ENCODE results near the gene SACS. TPM values are rescaled to one million over a fixed set of nuclear protein-coding genes. Genes with fewer than 3 reads are reported as not detected.
A peak's percentile ranks its signal among the peaks of the same experiment; 100 is the strongest.

SACS gene, protein sequence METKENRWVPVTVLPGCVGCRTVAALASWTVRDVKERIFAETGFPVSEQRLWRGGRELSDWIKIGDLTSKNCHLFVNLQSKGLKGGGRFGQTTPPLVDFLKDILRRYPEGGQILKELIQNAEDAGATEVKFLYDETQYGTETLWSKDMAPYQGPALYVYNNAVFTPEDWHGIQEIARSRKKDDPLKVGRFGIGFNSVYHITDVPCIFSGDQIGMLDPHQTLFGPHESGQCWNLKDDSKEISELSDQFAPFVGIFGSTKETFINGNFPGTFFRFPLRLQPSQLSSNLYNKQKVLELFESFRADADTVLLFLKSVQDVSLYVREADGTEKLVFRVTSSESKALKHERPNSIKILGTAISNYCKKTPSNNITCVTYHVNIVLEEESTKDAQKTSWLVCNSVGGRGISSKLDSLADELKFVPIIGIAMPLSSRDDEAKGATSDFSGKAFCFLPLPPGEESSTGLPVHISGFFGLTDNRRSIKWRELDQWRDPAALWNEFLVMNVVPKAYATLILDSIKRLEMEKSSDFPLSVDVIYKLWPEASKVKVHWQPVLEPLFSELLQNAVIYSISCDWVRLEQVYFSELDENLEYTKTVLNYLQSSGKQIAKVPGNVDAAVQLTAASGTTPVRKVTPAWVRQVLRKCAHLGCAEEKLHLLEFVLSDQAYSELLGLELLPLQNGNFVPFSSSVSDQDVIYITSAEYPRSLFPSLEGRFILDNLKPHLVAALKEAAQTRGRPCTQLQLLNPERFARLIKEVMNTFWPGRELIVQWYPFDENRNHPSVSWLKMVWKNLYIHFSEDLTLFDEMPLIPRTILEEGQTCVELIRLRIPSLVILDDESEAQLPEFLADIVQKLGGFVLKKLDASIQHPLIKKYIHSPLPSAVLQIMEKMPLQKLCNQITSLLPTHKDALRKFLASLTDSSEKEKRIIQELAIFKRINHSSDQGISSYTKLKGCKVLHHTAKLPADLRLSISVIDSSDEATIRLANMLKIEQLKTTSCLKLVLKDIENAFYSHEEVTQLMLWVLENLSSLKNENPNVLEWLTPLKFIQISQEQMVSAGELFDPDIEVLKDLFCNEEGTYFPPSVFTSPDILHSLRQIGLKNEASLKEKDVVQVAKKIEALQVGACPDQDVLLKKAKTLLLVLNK (N-terminal part only)
- 5.4 TPM for polyA plus RNA-seq
- long read RNA-seq, donor 1, result 0 reads
- long read RNA-seq, donor 2, result 0 reads
- long read RNA-seq, donor 3, result 0 reads
- long read RNA-seq, donor 4, result 0 reads
- long read RNA-seq, donor 5, result 0 reads
- long read RNA-seq, donor 6, result 0 reads
- long read RNA-seq, donor 7, result 0 reads
- long read RNA-seq, donor 8, result 0 reads
- long read RNA-seq, donor 9, result 0 reads
- long read RNA-seq, donor 10, result 0 reads
- long read RNA-seq, donor 11, result 0 reads

DNA sequence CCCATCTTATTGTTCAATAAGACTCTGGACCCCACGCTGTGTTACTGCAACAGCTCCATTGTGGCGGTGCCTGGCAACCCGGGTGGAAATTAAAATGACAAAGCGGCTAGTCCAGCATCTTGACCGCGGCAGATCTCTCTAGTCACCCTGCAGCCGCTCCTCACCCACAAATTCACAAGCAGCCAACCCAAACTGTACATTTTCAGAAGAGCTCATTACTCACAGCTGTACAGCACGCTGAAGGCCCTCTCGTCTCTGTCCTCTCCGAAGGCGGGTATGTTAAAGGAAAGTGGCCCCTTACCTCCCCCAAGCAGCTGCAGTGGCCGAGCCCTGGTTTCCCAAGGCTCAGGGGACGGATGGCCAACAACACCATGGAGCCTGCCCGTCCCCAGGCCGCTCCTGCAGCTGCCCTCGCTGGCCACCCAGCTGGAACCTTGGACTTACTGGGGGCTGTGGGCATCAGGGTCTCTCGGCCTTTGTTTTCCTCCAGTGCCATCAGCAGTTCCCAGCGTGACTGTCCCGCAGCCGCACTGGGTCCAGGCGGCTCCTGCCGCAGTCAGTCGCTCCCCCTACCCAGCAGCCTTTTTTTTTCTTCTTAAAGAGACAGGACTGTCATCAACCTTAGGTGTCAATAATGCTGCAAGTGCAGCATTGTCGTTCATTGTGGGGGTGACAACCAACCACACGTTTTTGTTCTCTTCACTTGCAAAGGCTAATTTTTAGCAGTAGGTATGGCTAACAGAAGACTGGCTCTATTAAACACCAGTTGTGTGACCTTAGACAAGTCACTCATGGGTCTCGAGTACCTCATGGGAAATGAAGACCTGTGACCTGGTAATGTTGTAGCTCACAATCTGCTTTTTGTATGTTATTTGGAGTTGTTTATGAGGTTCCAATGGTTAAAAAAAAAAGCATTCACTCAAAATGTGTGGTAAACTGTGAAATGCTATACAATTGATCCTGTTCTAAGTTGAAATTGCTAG lies at the start of gene SACS:
TSS of gene SACS (minus strand) at position 532 of the 983 bp plus-strand sequence. CDS start 22,463 bp downstream, outside the sequence.
- H3K27ac ChIP-seq (ENCODE audit: low read length), result no peak within 1 kb of the TSS
- H3K9me3 ChIP-seq (ENCODE audit: control insufficient read depth, low read depth, low read length), result peaks cover 2% of the 10 kb centered on the region
- H3K27me3 ChIP-seq (ENCODE audit: control insufficient read depth, insufficient read depth, low read length), result peaks cover 24% of the 10 kb centered on the region
- peak in 1 of 2 donors; percentile 26 for DNase-seq
- peak within 1 kb of the TSS; percentile 39 for H3K4me3 ChIP-seq (ENCODE audit: low read length)
- H3K36me3 ChIP-seq (ENCODE audit: control insufficient read depth, insufficient read depth, low read length), result no peaks in the 10 kb centered on the region
- no CpG with 5 or more reads among the region's 26 CpGs for WGBS (ENCODE audit: insufficient coverage, low lambda C conversion rate)
- H3K4me1 ChIP-seq (ENCODE audit: control insufficient read depth, insufficient read depth, low read length), result no peaks in the 10 kb centered on the region

DNA sequence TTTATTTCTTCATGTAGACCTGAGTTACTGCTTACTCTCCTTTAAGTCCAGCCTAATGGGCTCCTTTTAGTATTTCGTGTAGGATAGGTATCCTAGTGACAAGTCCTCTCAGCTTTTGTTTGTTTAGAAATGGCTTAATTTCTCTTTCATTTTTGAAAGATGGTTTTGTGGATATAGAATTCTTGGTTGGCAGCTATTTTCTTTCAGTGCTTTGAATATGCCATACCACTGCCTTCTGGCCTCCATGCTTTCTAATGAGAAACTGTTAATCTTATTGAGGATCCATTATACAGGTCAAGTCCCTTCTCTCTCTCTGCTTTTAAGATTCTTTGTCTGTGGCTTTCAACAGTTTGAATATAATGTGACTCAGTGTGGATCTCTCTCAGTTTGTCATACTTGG lies 46.8 kb upstream of the SACS start:
- no peaks in the 10 kb centered on the region for H3K4me1 ChIP-seq (ENCODE audit: control insufficient read depth, insufficient read depth, low read length)
- WGBS (ENCODE audit: insufficient coverage, low lambda C conversion rate), result no CpG with 5 or more reads among the region's 1 CpG
- H3K9me3 ChIP-seq (ENCODE audit: control insufficient read depth, low read depth, low read length), result no peaks in the 10 kb centered on the region
- no peak overlapping the region for H3K4me3 ChIP-seq (ENCODE audit: low read length)
- no peaks in the 10 kb centered on the region for H3K27me3 ChIP-seq (ENCODE audit: control insufficient read depth, insufficient read depth, low read length)
- H3K36me3 ChIP-seq (ENCODE audit: control insufficient read depth, insufficient read depth, low read length), result no peaks in the 10 kb centered on the region
- H3K27ac ChIP-seq (ENCODE audit: low read length), result no peak overlapping the region
- DNase-seq, result no peak

DNA sequence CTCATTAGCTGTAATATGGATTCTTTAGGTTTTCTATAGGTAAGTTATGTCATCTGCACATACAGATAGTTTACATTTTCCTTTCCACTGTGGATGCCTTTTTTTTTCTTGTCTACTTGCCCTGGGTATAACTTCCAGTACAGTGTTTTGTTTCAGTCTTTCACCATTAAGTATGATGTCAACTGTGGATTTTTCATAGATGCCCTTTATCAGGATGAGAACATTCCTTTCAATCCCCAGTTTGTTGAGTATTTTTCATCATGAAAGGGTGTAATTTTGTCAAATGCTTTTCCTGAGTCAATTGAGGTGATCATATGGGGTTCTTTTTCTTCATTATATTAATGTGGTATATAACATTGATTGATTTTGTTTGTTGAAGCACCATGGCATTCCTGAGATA lies 43.6 kb upstream of the SACS start:
- no peak overlapping the region for H3K4me3 ChIP-seq (ENCODE audit: low read length)

DNA sequence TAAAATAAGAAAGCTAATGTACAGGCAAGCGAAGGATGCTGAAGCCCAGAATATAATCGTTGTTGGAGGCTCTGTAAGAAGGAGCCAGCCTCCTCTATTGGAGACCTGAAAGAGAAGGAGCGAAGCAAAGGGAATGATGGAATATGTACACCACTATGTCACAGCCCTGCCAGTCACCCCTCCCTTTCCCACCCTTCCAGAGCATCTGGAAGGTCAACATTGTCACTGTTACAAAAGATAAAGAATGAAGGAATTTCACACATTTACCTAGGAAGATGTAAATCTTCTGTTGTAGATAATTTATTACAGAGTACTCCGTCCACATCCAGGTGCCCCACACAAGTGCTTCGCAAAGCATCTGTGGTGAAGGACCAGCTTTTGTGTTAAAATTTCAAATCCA lies 39.7 kb upstream of the SACS start:
- no peaks in the 10 kb centered on the region for H3K36me3 ChIP-seq (ENCODE audit: control insufficient read depth, insufficient read depth, low read length)
- peaks cover 6% of the 10 kb centered on the region for H3K27me3 ChIP-seq (ENCODE audit: control insufficient read depth, insufficient read depth, low read length)
- WGBS (ENCODE audit: insufficient coverage, low lambda C conversion rate), result 90% methylated on average over 2 of the region's 5 CpGs
- H3K27ac ChIP-seq (ENCODE audit: low read length), result no peak overlapping the region
- no peak for DNase-seq
- H3K9me3 ChIP-seq (ENCODE audit: control insufficient read depth, low read depth, low read length), result no peaks in the 10 kb centered on the region
- H3K4me1 ChIP-seq (ENCODE audit: control insufficient read depth, insufficient read depth, low read length), result no peaks in the 10 kb centered on the region
- H3K4me3 ChIP-seq (ENCODE audit: low read length), result no peak overlapping the region

More for the DNA sequence above, 43.6 kb upstream of the SACS start:
- no peaks in the 10 kb centered on the region for H3K36me3 ChIP-seq (ENCODE audit: control insufficient read depth, insufficient read depth, low read length)
- no peak for DNase-seq
- no peaks in the 10 kb centered on the region for H3K9me3 ChIP-seq (ENCODE audit: control insufficient read depth, low read depth, low read length)
- H3K27me3 ChIP-seq (ENCODE audit: control insufficient read depth, insufficient read depth, low read length), result no peaks in the 10 kb centered on the region
- no peak overlapping the region for H3K27ac ChIP-seq (ENCODE audit: low read length)
- H3K4me1 ChIP-seq (ENCODE audit: control insufficient read depth, insufficient read depth, low read length), result no peaks in the 10 kb centered on the region

DNA sequence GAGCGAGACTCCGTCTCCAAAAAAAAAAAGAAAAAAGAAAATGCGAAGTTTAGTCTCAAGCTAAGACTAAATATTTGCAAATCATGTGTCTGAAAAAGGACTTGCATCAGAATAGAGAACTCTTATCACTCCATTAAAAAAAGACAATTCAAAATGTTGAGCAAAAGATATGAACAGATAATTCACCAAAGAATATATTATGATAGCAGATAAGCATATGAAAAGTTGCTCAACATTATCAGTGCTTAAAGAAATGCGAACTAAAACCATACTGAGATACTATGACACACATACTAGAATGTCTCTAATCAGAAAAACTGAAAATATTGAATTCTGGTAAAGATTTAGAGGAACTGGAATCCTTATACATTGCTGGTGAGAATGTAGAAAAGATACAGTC lies 38.7 kb upstream of the SACS start:
- Histone ChIP-seq H3K4me3 (ENCODE audit: low read length) (no peak overlapping the region), H3K9me3 (ENCODE audit: control insufficient read depth, low read depth, low read length) (no peaks in the 10 kb centered on the region), H3K27ac (ENCODE audit: low read length) (no peak overlapping the region), H3K36me3 (ENCODE audit: control insufficient read depth, insufficient read depth, low read length) (no peaks in the 10 kb centered on the region), H3K27me3 (ENCODE audit: control insufficient read depth, insufficient read depth, low read length) (peaks cover 7% of the 10 kb centered on the region), H3K4me1 (ENCODE audit: control insufficient read depth, insufficient read depth, low read length) (no peaks in the 10 kb centered on the region)
- no peak for DNase-seq
- 96% methylated on average over 4 of the region's 4 CpGs for WGBS (ENCODE audit: insufficient coverage, low lambda C conversion rate)

DNA sequence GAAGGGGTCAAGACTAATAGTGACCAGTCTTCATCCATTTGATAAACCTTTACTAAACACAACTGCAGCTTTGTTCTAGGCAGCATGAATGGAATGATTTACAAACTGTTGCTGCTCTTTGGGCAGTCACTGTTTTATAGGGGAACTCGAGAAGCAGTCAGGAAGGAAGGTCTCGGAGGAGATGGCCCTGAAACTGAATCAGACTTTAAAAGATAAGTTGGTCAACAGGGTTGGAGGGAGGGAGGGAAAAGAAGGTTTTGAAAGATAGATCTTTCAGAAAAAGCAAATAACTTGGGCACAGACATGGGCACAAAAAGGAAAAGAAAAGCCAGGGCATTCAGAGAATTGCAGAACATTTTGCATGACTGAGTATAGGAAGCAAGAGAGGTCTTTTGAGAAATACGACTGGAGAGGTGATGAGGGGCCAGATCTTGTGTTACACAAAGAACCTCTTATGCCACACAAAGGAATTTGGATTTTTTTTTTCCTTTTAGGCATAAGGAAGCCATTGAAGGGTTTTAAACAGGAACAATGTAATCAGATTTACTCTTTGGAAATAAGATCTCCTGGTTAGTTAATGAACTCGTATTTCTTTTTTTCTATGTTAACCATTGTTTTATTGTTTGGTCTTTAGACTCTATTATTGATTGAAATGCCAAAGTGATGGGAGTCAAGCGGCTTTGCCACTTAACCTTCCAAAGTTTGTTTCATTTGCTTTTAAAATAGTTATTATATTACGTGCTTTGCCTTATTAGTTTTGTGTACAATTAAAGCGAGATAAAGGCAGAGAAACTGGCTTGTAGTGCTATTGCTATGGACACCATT lies 37.5 kb upstream of the SACS start:
- Histone ChIP-seq H3K27ac (ENCODE audit: low read length) (no peak overlapping the region), H3K36me3 (ENCODE audit: control insufficient read depth, insufficient read depth, low read length) (no peaks in the 10 kb centered on the region), H3K4me1 (ENCODE audit: control insufficient read depth, insufficient read depth, low read length) (no peaks in the 10 kb centered on the region), H3K4me3 (ENCODE audit: low read length) (no peak overlapping the region), H3K27me3 (ENCODE audit: control insufficient read depth, insufficient read depth, low read length) (peaks cover 13% of the 10 kb centered on the region), H3K9me3 (ENCODE audit: control insufficient read depth, low read depth, low read length) (no peaks in the 10 kb centered on the region)
- DNase-seq, result no peak
- WGBS (ENCODE audit: insufficient coverage, low lambda C conversion rate), result 20% methylated on average over 1 of the region's 7 CpGs

DNA sequence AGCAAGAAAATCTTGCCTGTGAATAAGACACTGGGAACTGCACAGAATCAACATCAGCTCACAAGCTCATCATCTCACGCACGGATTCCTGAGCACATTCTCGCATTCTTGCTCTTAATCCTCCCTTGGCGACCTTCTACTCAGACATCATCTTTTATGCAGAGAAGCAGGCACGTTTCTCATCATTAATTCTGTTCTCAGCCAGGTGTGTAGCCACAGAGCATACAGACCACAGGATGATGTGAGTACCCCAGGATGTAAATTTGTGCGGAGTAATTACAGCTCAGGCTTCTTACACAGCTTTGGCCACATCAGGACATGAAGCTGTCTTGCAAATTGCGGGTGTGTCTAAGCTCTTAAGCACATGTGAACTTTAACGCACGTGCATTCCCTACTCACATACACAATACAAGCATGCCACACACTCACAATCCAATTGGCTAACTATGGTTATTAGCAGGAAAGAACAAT lies 36.5 kb upstream of the SACS start:
- H3K27ac ChIP-seq (ENCODE audit: low read length), result no peak overlapping the region
- H3K4me3 ChIP-seq (ENCODE audit: low read length), result no peak overlapping the region
- no peaks in the 10 kb centered on the region for H3K9me3 ChIP-seq (ENCODE audit: control insufficient read depth, low read depth, low read length)
- no peaks in the 10 kb centered on the region for H3K36me3 ChIP-seq (ENCODE audit: control insufficient read depth, insufficient read depth, low read length)
- no peak for DNase-seq
- WGBS (ENCODE audit: insufficient coverage, low lambda C conversion rate), result no CpG with 5 or more reads among the region's 9 CpGs
- no peaks in the 10 kb centered on the region for H3K4me1 ChIP-seq (ENCODE audit: control insufficient read depth, insufficient read depth, low read length)
- peaks cover 22% of the 10 kb centered on the region for H3K27me3 ChIP-seq (ENCODE audit: control insufficient read depth, insufficient read depth, low read length)

DNA sequence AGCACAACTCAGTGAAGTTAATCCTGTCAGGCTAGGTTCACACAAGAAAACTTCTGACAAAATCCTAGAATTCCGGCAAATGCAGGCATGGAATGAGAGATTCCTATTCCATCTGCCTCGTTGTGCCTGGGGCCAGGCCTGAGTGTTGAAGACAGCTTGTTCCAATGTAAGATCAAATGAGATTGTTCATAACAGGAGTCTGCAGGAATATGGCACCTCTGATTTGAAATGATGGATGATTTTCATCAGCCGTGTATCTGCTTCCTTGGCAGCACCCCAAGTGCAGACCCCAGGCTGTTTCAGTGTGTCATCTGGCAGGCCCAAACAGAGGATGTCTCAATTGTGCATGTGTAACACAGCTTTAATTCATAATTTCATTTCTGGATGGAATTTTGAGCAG lies 35.3 kb upstream of the SACS start:
- Histone ChIP-seq H3K36me3 (ENCODE audit: control insufficient read depth, insufficient read depth, low read length) (no peaks in the 10 kb centered on the region), H3K4me1 (ENCODE audit: control insufficient read depth, insufficient read depth, low read length) (no peaks in the 10 kb centered on the region), H3K27me3 (ENCODE audit: control insufficient read depth, insufficient read depth, low read length) (peaks cover 24% of the 10 kb centered on the region), H3K4me3 (ENCODE audit: low read length) (no peak overlapping the region), H3K27ac (ENCODE audit: low read length) (no peak overlapping the region), H3K9me3 (ENCODE audit: control insufficient read depth, low read depth, low read length) (no peaks in the 10 kb centered on the region)
- WGBS (ENCODE audit: insufficient coverage, low lambda C conversion rate), result no CpG with 5 or more reads among the region's 3 CpGs
- DNase-seq, result no peak

DNA sequence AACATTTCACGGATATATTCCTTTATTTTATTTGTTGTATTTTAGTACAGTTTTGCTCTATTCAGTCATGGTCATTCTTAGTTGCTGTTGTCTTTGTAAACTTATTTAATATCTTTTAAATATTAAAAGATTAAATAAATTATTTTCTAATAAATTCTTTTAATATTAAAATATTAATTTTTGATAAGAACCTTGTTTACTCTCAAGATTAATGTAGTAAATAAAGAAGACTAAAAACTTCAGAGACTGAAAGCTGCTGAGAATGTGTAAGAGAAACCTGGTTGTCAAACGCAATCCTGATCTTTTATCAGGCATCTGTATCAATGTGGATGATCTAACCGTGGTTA lies 34.4 kb upstream of the SACS start:
- 100% methylated on average over 2 of the region's 3 CpGs for WGBS (ENCODE audit: insufficient coverage, low lambda C conversion rate)
- H3K9me3 ChIP-seq (ENCODE audit: control insufficient read depth, low read depth, low read length), result no peaks in the 10 kb centered on the region
- peaks cover 24% of the 10 kb centered on the region for H3K27me3 ChIP-seq (ENCODE audit: control insufficient read depth, insufficient read depth, low read length)
- H3K36me3 ChIP-seq (ENCODE audit: control insufficient read depth, insufficient read depth, low read length), result no peaks in the 10 kb centered on the region
- no peak overlapping the region for H3K27ac ChIP-seq (ENCODE audit: low read length)
- H3K4me3 ChIP-seq (ENCODE audit: low read length), result no peak overlapping the region
- DNase-seq, result no peak
- H3K4me1 ChIP-seq (ENCODE audit: control insufficient read depth, insufficient read depth, low read length), result no peaks in the 10 kb centered on the region
